ENCODE measurements around the gene RAB40C. TPM values are rescaled to one million over a fixed set of nuclear protein-coding genes. Genes with fewer than 3 reads are reported as not detected.
A peak's percentile ranks its signal among the peaks of the same experiment; 100 is the strongest.

RAB40C gene
- total and polyA plus RNA-seq, 12 donors = 9.1 to 32.0 (median 12.3) TPM

DNA sequence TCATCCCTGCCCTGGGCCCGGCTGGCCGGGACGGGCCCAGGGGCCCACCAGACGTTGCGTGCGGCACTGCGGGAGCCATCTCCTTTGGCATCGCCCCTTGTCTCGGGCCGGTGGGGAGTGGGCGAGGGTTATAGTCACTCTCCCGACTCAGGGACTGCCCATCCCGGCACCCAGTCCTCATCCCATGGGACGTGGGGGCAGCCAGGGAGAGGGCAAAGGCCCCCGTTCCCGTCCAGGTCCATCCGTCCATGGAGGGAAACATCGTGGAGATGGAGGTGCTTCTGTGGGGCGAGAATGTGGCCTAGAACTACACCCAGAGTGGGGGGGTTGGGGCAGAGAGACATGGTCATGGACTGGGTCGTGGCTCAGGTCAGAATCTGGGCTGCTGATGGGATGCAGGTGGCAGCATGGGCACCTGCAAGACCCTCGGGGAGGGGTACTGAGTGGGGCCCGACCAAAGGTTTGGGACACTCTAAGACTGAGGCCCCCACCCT lies 56.9 kb downstream of the RAB40C start:
- Histone ChIP-seq H3K27ac (peak overlapping the region; percentile 64 to 96 (median 80)), H3K9me3 (no peaks in the 10 kb centered on the region), H3K4me1 (peaks cover 37 to 79% (median 64%) of the 10 kb centered on the region in 9 donors), H3K4me3 (peak overlapping the region in 4 of 10 donors; percentile 16 to 33 (median 22)), H3K27me3 (no peaks in the 10 kb centered on the region), H3K36me3 (peaks cover 0 to 3% (median 0%) of the 10 kb centered on the region in 9 donors)
- intact Hi-C loops (cut with DNase I) = no loop called here
- ATAC-seq (no peak), DNase-seq (no peak)
- 73 to 77% methylated on average over 22 of the region's 22 CpGs for WGBS, 2 donors
- TF ChIP-seq, protein P1, sequence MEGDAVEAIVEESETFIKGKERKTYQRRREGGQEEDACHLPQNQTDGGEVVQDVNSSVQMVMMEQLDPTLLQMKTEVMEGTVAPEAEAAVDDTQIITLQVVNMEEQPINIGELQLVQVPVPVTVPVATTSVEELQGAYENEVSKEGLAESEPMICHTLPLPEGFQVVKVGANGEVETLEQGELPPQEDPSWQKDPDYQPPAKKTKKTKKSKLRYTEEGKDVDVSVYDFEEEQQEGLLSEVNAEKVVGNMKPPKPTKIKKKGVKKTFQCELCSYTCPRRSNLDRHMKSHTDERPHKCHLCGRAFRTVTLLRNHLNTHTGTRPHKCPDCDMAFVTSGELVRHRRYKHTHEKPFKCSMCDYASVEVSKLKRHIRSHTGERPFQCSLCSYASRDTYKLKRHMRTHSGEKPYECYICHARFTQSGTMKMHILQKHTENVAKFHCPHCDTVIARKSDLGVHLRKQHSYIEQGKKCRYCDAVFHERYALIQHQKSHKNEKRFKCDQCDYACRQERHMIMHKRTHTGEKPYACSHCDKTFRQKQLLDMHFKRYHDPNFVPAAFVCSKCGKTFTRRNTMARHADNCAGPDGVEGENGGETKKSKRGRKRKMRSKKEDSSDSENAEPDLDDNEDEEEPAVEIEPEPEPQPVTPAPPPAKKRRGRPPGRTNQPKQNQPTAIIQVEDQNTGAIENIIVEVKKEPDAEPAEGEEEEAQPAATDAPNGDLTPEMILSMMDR (IDR thresholded peaks at IDR 0.05) = no peak

DNA sequence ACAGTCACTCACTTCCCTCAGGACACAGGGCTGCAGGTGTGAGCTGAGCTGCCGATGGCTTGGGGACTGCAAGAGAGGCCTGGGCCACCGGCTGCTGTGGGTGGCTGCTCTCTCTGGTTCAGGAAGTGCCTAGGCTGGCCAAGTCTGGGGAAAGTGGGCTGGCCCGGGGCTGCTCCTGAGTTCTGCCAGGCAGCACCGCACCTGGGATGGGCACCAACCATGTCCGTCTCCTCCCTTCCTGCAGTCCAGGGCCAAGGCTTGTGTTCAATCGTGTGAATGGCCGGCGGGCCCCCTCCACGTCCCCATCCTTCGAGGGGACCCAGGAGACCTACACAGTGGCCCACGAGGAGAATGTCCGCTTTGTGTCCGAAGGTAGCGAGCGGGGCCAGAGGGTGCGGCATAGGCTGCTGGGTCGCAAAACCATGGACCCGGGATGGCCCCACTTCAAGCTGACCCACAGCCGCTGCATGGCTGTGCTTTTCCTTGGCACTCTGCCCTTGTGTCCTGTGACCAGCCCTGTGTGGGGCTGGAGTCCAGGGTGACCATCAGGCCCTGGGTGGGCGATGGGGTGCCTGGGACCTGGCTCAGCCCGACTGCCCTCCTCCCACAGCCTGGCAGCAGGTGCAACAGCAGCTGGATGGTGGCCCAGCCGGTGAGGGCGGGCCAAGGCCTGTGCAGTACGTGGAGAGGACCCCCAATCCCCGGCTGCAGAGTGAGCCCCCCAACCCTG lies 57.5 kb downstream of the RAB40C start:
- Histone ChIP-seq H3K27ac (peak overlapping the region in 8 of 10 donors; percentile 80 to 96 (median 92)), H3K36me3 (peaks cover 0 to 5% (median 0%) of the 10 kb centered on the region in 9 donors), H3K4me1 (peaks cover 37 to 78% (median 64%) of the 10 kb centered on the region in 9 donors), H3K4me3 (no peak overlapping the region), H3K27me3 (no peaks in the 10 kb centered on the region), H3K9me3 (no peaks in the 10 kb centered on the region)
- DNase-seq (no peak), ATAC-seq (peak in 5 of 8 donors; percentile 0 to 7 (median 3))
- TF ChIP-seq, protein P1 (IDR thresholded peaks at IDR 0.05) = no peak
- 65 to 68% methylated on average over 25 of the region's 25 CpGs for WGBS, 2 donors
- intact Hi-C loops (cut with DNase I) = no loop called here

DNA sequence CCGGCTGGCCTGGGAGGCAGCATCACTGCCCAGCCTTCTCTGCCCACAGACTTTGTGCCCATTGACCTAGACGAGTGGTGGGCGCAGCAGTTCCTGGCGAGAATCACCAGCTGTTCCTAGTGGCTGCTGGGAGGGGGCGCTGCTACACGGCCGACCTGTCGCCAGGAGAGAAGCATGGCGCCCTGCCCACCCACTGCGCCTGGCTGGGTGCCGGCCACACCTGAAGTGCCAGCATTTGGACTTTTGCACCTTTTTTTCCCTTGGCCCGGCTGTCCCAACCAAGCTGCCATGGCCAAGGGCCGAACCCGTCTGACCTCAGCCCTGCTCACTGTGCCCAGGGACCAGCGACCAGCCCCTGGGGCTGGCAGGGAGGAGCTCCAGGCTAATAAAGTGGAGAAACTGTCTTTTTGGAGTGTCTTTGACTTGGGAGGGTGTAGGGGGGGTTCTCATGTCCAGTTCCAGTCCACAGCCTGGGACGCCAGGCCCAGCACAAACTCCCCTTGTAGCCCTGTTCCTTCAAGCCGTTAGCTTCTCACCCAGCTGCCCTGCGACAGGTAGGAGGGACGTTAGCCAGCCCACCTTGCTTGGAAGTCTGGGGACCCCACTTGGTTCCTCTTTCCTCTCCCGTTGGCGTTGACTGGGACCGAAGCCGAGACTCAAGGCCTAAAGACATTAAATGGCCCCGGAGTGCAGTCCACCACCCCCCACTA lies 58.4 kb downstream of the RAB40C start:
- WGBS, 2 donors = 42 to 52% methylated on average over 24 of the region's 24 CpGs
- Histone ChIP-seq H3K36me3 (peaks cover 0 to 13% (median 0%) of the 10 kb centered on the region in 9 donors), H3K4me3 (peak overlapping the region; percentile 65 to 85 (median 74)), H3K9me3 (no peaks in the 10 kb centered on the region), H3K27ac (peak overlapping the region; percentile 76 to 96 (median 88)), H3K4me1 (peaks cover 33 to 69% (median 55%) of the 10 kb centered on the region in 9 donors), H3K27me3 (no peaks in the 10 kb centered on the region)
- TF ChIP-seq, protein P1 (IDR thresholded peaks at IDR 0.05) = peak in 7 of 9 donors; percentile 10 to 45 (median 24)
- intact Hi-C loops (cut with DNase I) = no loop called here
- no peak for DNase-seq
- ATAC-seq = peak in 1 of 8 donors; percentile 5
